Activated CD4-positive, alpha-beta memory T cell treated with anti-CD3 and anti-CD28 coated beads for 36 hours (primary cell): ENCODE measurements around the gene CREB3L4. TPM values are rescaled to one million over a fixed set of nuclear protein-coding genes. Genes with fewer than 3 reads are reported as not detected.

ENCODE experiments used
- CTCF ChIA-PET: fragments of 350-600 bp; sonication (Branson Sonifier 250); formaldehyde crosslinking; loops from one replicate; lab custom pipeline; 2021; ENCODE audit warnings: antibody characterized with exemption, inconsistent platforms; lab: Charles Lee
- POLR2A ChIA-PET: fragments of 350-600 bp; sonication (Branson Sonifier 250); formaldehyde crosslinking; loops from one replicate; lab custom pipeline; 2021; ENCODE audit warnings: antibody characterized with exemption; lab: Charles Lee
- DNase-seq: peaks from one replicate; pipeline ENCODE4 v3.0.0-alpha.2; 2020
- H3K27ac Mint-ChIP-seq: one replicate; pipeline ENCODE4 v1.8.0; 2021; ENCODE audit warnings: mixed read lengths
- H3K27me3 Mint-ChIP-seq: one replicate; pipeline ENCODE4 v1.8.0; 2021; ENCODE audit warnings: mixed read lengths
- H3K36me3 Mint-ChIP-seq: one replicate; pipeline ENCODE4 v1.8.0; 2021; ENCODE audit warnings: mixed read lengths
- H3K4me1 Mint-ChIP-seq: one replicate; pipeline ENCODE4 v1.8.0; 2021; ENCODE audit warnings: low read depth, mixed read lengths
- H3K4me3 Mint-ChIP-seq: one replicate; pipeline ENCODE4 v1.8.0; 2021; ENCODE audit warnings: mild to moderate bottlenecking, mixed read lengths
- H3K9me3 Mint-ChIP-seq: one replicate; pipeline ENCODE4 v1.8.0; 2021; ENCODE audit warnings: mixed read lengths
- intact Hi-C: fragments of 100-400 bp; cut with micrococcal nuclease; formaldehyde crosslinking; loops from one replicate; pipeline ENCODE4 v1.15.1; 2023
- total RNA-seq, 2 experiments: library from RNA; stranded (reverse); gene quantifications; one replicate each; pipeline ENCODE4 v1.2.3, GENCODE V29; 2021

Gene CREB3L4
- total RNA-seq, 2 experiments from 2014 or later = 8.5 to 8.7 TPM

- no peak for DNase-seq
- Mint-ChIP-seq H3K4me3 (no peak overlapping the region), H3K27me3 (no peaks in the 10 kb centered on the region), H3K36me3 (peaks cover 38% of the 10 kb centered on the region), H3K9me3 (no peaks in the 10 kb centered on the region), H3K27ac (peak overlapping the region; percentile 16), H3K4me1 (peaks cover 22% of the 10 kb centered on the region)
- intact Hi-C loops = no loop called here
- POLR2A ChIA-PET = interaction anchor here (0.9 kb wide), 1 partner anchor 11 kb away, joined by 3 read pairs; no protein-coding TSS in a partner anchor
- CTCF ChIA-PET = interaction anchor here (1.0 kb wide), 1 partner anchor 153 kb away, joined by 3 read pairs; no protein-coding TSS in a partner anchor
Observed at GRCh38 chr1:153951183-153951582, 16.5 kb upstream of the CREB3L4 start.

DNA sequence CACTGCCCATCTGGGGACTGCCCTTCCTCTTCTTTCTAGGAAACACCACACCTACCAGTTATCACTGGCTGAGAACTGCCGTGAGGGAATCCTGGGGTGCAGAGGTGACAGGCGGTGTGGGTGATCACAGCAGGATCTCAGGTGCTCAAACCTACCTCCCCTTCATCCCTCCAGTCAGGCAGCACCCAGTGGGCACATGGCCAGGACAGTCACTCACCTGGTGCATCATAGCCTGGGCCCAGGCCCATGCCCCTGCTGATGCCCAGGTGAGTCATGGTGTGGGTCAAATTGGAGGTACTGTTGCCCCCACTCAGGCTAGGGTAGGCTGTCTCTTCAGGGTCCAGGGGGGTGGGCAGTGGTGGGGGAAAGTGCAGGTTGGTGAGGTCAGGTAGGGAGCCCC, 15.9 kb upstream of the CREB3L4 start:
- H3K4me3 Mint-ChIP-seq = no peak overlapping the region
- POLR2A ChIA-PET = no interaction called here
- no peak for DNase-seq
- H3K36me3 Mint-ChIP-seq = peaks cover 38% of the 10 kb centered on the region
- H3K4me1 Mint-ChIP-seq = peaks cover 26% of the 10 kb centered on the region
- H3K9me3 Mint-ChIP-seq = no peaks in the 10 kb centered on the region
- CTCF ChIA-PET = no interaction called here
- intact Hi-C loops = no loop called here
- H3K27ac Mint-ChIP-seq = no peak overlapping the region
- H3K27me3 Mint-ChIP-seq = no peaks in the 10 kb centered on the region

DNA sequence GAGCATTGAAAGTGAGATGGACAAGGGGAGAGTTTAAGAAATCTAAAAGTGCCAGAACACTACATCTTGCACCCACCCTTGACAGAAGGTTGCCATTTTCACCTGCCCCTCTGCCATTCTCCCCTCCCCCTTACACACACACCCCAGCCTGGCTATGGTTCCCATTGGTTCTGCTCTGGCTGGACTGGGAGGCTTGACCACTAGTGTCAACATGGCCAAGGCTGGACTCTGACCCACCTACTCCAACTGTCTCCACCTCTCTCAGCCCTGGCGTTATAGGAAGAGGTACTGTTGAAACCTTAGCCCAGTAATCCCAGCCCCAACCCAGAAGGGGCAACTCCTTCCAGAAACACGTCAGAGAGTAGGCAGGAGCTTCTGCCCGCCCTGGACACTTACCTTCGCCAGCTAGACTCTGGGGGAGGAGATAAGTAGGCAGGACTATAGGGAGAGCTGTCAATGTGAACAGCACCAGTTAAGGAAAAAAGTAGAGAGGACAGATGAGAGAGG, 13.8 kb upstream of the CREB3L4 start:
- Mint-ChIP-seq H3K27ac (peak overlapping the region; percentile 47), H3K27me3 (no peaks in the 10 kb centered on the region), H3K9me3 (no peaks in the 10 kb centered on the region), H3K36me3 (peaks cover 40% of the 10 kb centered on the region), H3K4me1 (peaks cover 31% of the 10 kb centered on the region), H3K4me3 (no peak overlapping the region)
- intact Hi-C loops = no loop called here
- DNase-seq = no peak
- POLR2A ChIA-PET = interaction anchor here (0.9 kb wide), 1 partner anchor 24 kb away, joined by 3 read pairs; the partner anchor contains the start of gene JTB
- CTCF ChIA-PET = interaction anchor here (1.1 to 1.6 kb wide), 2 partner anchors 8 to 33 kb away, joined by 4 to 5 read pairs; partner anchors contain the start of gene DENND4B

- ChIA-PET CTCF (interaction anchor here (1.1 kb wide), 1 partner anchor 9 kb away, joined by 4 read pairs; the partner anchor contains the start of gene DENND4B), POLR2A (interaction anchor here (3.3 kb wide), 1 partner anchor 9 kb away, joined by 21 read pairs; the partner anchor contains the start of gene DENND4B)
- H3K27me3 Mint-ChIP-seq = no peaks in the 10 kb centered on the region
- intact Hi-C loops = loop anchor here (5.0 kb wide), 1 partner anchor 323 kb away; the partner anchor contains the start of gene CHTOP
- H3K4me1 Mint-ChIP-seq = peaks cover 33% of the 10 kb centered on the region
- H3K36me3 Mint-ChIP-seq = peaks cover 40% of the 10 kb centered on the region
- H3K27ac Mint-ChIP-seq = peak overlapping the region; percentile 47
- no peak for DNase-seq
- no peaks in the 10 kb centered on the region for H3K9me3 Mint-ChIP-seq
- no peak overlapping the region for H3K4me3 Mint-ChIP-seq
Observed at GRCh38 chr1:153954826-153955225, 12.9 kb upstream of the CREB3L4 start.

DNA sequence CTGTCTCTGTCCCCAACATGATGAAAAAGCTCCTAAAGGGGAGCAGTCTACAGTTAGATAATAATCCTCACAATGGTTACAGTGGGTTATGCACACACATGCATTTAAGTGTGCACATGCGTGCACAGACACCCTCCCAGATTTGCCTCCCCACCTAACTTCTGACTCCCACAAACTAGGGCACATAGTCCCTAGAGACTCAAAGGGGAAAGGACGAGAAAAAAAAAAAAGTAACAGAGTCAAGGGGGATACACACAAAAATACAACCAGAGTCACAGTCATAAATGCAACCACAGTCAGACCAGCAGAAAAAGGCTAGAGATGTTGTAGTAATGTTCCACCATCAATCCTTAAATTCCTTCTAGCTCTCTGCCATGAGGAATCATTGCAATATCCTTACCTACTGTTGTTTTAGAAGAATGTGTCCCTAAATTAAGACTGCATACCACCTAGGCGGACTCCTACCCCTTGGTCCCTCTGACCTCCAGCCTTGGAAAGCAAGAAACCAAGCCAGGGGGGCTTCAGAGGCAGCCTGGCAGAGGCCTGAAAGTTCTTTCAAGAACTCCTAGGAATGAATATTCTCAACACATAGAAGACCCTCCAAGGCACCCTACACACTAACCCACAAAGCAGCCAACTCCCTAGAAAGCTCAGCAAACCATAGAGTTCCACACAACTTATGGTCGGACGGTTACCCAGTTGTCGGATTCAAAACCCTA, 10.5 kb upstream of the CREB3L4 start:
- Mint-ChIP-seq H3K4me3 (peak overlapping the region; percentile 97), H3K4me1 (peaks cover 46% of the 10 kb centered on the region), H3K36me3 (peaks cover 36% of the 10 kb centered on the region), H3K9me3 (no peaks in the 10 kb centered on the region), H3K27ac (peak overlapping the region; percentile 96), H3K27me3 (no peaks in the 10 kb centered on the region)
- POLR2A ChIA-PET = interaction anchor here (0.8 to 4.1 kb wide), 6 partner anchors 9 to 35 kb away, joined by 3 to 23 read pairs (median 4); partner anchors contain the start of genes CREB3L4 and DENND4B
- intact Hi-C loops = loop anchor here (5.0 kb wide), 1 partner anchor 325 kb away; the partner anchor contains the start of gene CHTOP
- CTCF ChIA-PET = interaction anchor here (0.9 to 2.4 kb wide), 6 partner anchors 11 to 323 kb away, joined by 3 to 31 read pairs (median 4); partner anchors contain the start of genes CHTOP, DENND4B, JTB and RAB13
- DNase-seq = no peak

GRCh38 chr1:153957744-153958110, 10.0 kb upstream of the CREB3L4 start:
- Mint-ChIP-seq H3K27me3 (no peaks in the 10 kb centered on the region), H3K9me3 (no peaks in the 10 kb centered on the region), H3K27ac (peak overlapping the region; percentile 96), H3K4me3 (peak overlapping the region; percentile 97), H3K36me3 (peaks cover 35% of the 10 kb centered on the region), H3K4me1 (peaks cover 51% of the 10 kb centered on the region)
- POLR2A ChIA-PET = interaction anchor here (1.2 to 4.1 kb wide), 4 partner anchors 9 to 36 kb away, joined by 3 to 23 read pairs (median 17); partner anchors contain the start of genes CREB3L4 and DENND4B
- intact Hi-C loops = loop anchor here (1.0 to 5.0 kb wide), 7 partner anchors 10 to 325 kb away; partner anchors contain the start of genes CHTOP, CREB3L4, GATAD2B and JTB
- DNase-seq = peak; percentile 65
- CTCF ChIA-PET = interaction anchor here (1.0 to 2.4 kb wide), 3 partner anchors 11 to 92 kb away, joined by 3 to 31 read pairs (median 13); partner anchors contain the start of gene DENND4B

- Mint-ChIP-seq H3K9me3 (no peaks in the 10 kb centered on the region), H3K4me3 (peak within 1 kb of the TSS; percentile 97), H3K4me1 (peaks cover 51% of the 10 kb centered on the region), H3K36me3 (peaks cover 33% of the 10 kb centered on the region), H3K27ac (peak within 1 kb of the TSS; percentile 96), H3K27me3 (no peaks in the 10 kb centered on the region)
- ChIA-PET CTCF (interaction anchor here (1.0 to 2.4 kb wide), 4 partner anchors 9 to 29 kb away, joined by 3 to 13 read pairs (median 5); partner anchors contain the start of genes CREB3L4, DENND4B and RAB13), POLR2A (interaction anchor here (0.7 to 4.1 kb wide), 8 partner anchors 8 to 36 kb away, joined by 3 to 23 read pairs (median 4); partner anchors contain the start of genes CREB3L4, DENND4B, JTB and RPS27)
- intact Hi-C loops = loop anchor here (1.0 to 5.0 kb wide), 7 partner anchors 9 to 326 kb away; partner anchors contain the start of genes CHTOP, CREB3L4, GATAD2B and JTB
- DNase-seq = peak; percentile 99
Observed at GRCh38 chr1:153958111-153958960, 9.4 kb upstream of the CREB3L4 start, which contains the start of gene CRTC2. CRTC2 (minus strand) TSS chr1:153958612; CDS start chr1:153958497, 115 bp downstream.

DNA sequence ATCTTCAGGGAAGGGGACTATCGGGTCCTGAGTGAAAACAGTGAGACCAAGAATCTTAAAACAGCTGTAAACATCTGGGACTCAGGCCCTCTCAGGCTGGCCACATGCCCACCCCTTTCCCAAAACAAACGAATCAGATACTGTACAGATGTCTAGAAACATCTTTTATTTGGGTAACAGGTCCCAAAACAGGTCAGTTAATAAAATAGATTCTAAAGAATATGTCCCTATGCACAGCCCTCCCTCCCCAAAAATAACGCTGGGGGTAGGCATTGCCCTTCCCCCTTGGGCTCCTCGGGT, 8.8 kb upstream of the CREB3L4 start:
- Mint-ChIP-seq H3K27ac (peak overlapping the region; percentile 96), H3K27me3 (no peaks in the 10 kb centered on the region), H3K36me3 (peaks cover 31% of the 10 kb centered on the region), H3K4me3 (peak overlapping the region; percentile 97), H3K4me1 (peaks cover 50% of the 10 kb centered on the region), H3K9me3 (no peaks in the 10 kb centered on the region)
- ChIA-PET CTCF (interaction anchor here (1.0 to 2.4 kb wide), 4 partner anchors 9 to 28 kb away, joined by 3 to 13 read pairs (median 5); partner anchors contain the start of genes CREB3L4, DENND4B and RAB13), POLR2A (interaction anchor here (0.7 to 4.1 kb wide), 7 partner anchors 7 to 33 kb away, joined by 3 to 23 read pairs (median 4); partner anchors contain the start of genes CREB3L4, DENND4B, JTB and RPS27)
- DNase-seq = no peak
- intact Hi-C loops = loop anchor here (1.0 to 5.0 kb wide), 7 partner anchors 8 to 327 kb away; partner anchors contain the start of genes CHTOP, CREB3L4, GATAD2B and JTB

GRCh38 chr1:153959454-153959853, 8.2 kb upstream of the CREB3L4 start:
- no peak for DNase-seq
- POLR2A ChIA-PET = interaction anchor here (0.7 to 4.1 kb wide), 6 partner anchors 7 to 32 kb away, joined by 3 to 23 read pairs (median 4); partner anchors contain the start of genes CREB3L4, DENND4B and JTB
- no peaks in the 10 kb centered on the region for H3K27me3 Mint-ChIP-seq
- H3K9me3 Mint-ChIP-seq = no peaks in the 10 kb centered on the region
- peaks cover 49% of the 10 kb centered on the region for H3K4me1 Mint-ChIP-seq
- CTCF ChIA-PET = interaction anchor here (1.2 to 2.4 kb wide), 3 partner anchors 8 to 28 kb away, joined by 4 to 13 read pairs (median 6); partner anchors contain the start of genes CREB3L4 and DENND4B
- intact Hi-C loops = loop anchor here (2.0 to 5.0 kb wide), 2 partner anchors 37 to 327 kb away; partner anchors contain the start of genes CHTOP and GATAD2B
- no peak overlapping the region for H3K4me3 Mint-ChIP-seq
- peaks cover 26% of the 10 kb centered on the region for H3K36me3 Mint-ChIP-seq
- H3K27ac Mint-ChIP-seq = peak overlapping the region; percentile 26

DNA sequence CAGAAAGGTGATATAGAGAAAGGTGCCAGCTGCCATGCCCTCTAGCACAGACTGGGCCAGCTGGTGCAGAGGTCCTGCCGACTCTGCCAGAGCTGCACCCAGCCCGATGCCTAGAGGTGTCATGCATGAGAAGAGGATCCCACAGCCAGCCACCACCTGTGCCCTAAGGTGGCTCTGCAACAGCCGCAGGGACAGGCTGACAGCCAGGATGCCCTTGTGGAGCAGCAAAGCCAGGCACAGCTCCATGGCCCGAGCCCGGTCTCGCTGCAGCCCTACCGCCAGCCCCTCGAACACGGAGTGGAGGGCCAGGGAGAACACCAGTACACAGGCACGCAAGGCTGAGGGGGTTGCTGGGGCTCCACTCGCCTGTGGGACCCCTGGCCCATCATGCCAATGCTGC, 7.5 kb upstream of the CREB3L4 start:
- Mint-ChIP-seq H3K9me3 (no peaks in the 10 kb centered on the region), H3K36me3 (peaks cover 26% of the 10 kb centered on the region), H3K4me1 (peaks cover 49% of the 10 kb centered on the region), H3K4me3 (no peak overlapping the region), H3K27me3 (no peaks in the 10 kb centered on the region), H3K27ac (peak overlapping the region; percentile 26)
- ChIA-PET CTCF (interaction anchor here (2.4 kb wide), 1 partner anchor 14 kb away, joined by 13 read pairs; the partner anchor contains the start of gene DENND4B), POLR2A (no interaction called here)
- no peak for DNase-seq
- intact Hi-C loops = loop anchor here (10.0 kb wide), 3 partner anchors 315 to 475 kb away; partner anchors contain the start of genes HAX1, S100A3, S100A4 and S100A5
